Left colon (tissue), 2 donors: ENCODE results near the gene EME2. TPM values are rescaled to one million over a fixed set of nuclear protein-coding genes. Genes with fewer than 3 reads are reported as not detected.
A peak's percentile ranks its signal among the peaks of the same experiment; 100 is the strongest.
"Not testable (repeated sequence)": the region's sequence is repeated elsewhere in the genome, so short reads cannot be mapped to it uniquely, and the experiment has no call there.

Experiments
- ATAC-seq: fragments of 200-7000 bp; cut with Tn5 transposase; one replicate; pipeline ENCODE4 v1.9.1; 2020; ENCODE audit warnings: mild to moderate bottlenecking, moderate library complexity
- DNase-seq, 2 donors: peaks; one replicate each; pipeline ENCODE4 v3.0.0-alpha.2; 2020
- intact Hi-C, 2 donors: fragments of 100-400 bp; cut with DNase I in 1 of 2; cut with micrococcal nuclease in 1 of 2; formaldehyde crosslinking; loops; one replicate each; pipeline versions ENCODE4 v1.11.2 to v1.14.0; 2022; cut with DNase I, micrococcal nuclease
- total RNA-seq, 2 donors: library from RNA; stranded (reverse); fragmentation: NEBNext Ultra II Directional; extraction: Animal tissue kit (Norgen Biotek cat#: 25700); gene quantifications; one replicate each; pipeline ENCODE4 v1.2.1, GENCODE V29; 2021
- donor health status: DM: no; HTN: no; CAD: no.
- donor health status: DM: yes; HTN: yes; CAD: no.

EME2 gene
- total RNA-seq, 2 donors from 2014 or later, result 22.1 to 34.9 TPM

- ATAC-seq (no peak), DNase-seq (no peak)
- intact Hi-C loops, result no loop called here
These were observed 22.5 kb downstream of the EME2 start for GRCh38 chr16:1794908-1795666.

- ATAC-seq, result not testable (repeated sequence)
These were observed 26.7 kb downstream of the EME2 start for GRCh38 chr16:1799263-1799662.

GRCh38 chr16:1800701-1801100 lies 28.1 kb downstream of the EME2 start:
- no peak for ATAC-seq
- no peak for DNase-seq
- intact Hi-C loops, result no loop called here

More at GRCh38 chr16:1799263-1799662, 26.7 kb downstream of the EME2 start:
- intact Hi-C loops, DNase-seq: not testable (repeated sequence)

- ATAC-seq (no peak), DNase-seq (no peak)
- intact Hi-C loops, result no loop called here
These were observed 35.0 kb downstream of the EME2 start for GRCh38 chr16:1807626-1808025.

- DNase-seq (no peak), ATAC-seq (no peak)
- intact Hi-C loops, result no loop called here
These were observed 36.1 kb downstream of the EME2 start for GRCh38 chr16:1808691-1809090.

- intact Hi-C loops, result no loop called here
- ATAC-seq, result peak; percentile 69
- peak in 1 of 2 donors; percentile 44 for DNase-seq
These were observed 36.7 kb downstream of the EME2 start for GRCh38 chr16:1809281-1809801.

- ATAC-seq, result no peak
- DNase-seq, result no peak
- intact Hi-C loops, result no loop called here
These were observed 37.5 kb downstream of the EME2 start for GRCh38 chr16:1810106-1810505.

- intact Hi-C loops, result no loop called here
- DNase-seq, result no peak
- ATAC-seq, result no peak
These were observed 37.9 kb downstream of the EME2 start for GRCh38 chr16:1810536-1810935.

- DNase-seq, result peak in 1 of 2 donors; percentile 79
- ATAC-seq, result peak; percentile 97
- intact Hi-C loops, result no loop called here
These were observed 40.1 kb downstream of the EME2 start for GRCh38 chr16:1812732-1813163.

- intact Hi-C loops, result no loop called here
- ATAC-seq (no peak), DNase-seq (no peak)
These were observed 42.9 kb downstream of the EME2 start for GRCh38 chr16:1815461-1815860.

- DNase-seq (no peak), ATAC-seq (no peak)
- intact Hi-C loops, result no loop called here
These were observed 44.0 kb downstream of the EME2 start for GRCh38 chr16:1816396-1817275.

- ATAC-seq, result no peak
- no peak for DNase-seq
These were observed 44.6 kb downstream of the EME2 start for GRCh38 chr16:1817276-1817589.

GRCh38 chr16:1817716-1818115 lies 45.1 kb downstream of the EME2 start:
- intact Hi-C loops, result no loop called here
- ATAC-seq (no peak), DNase-seq (no peak)

More at GRCh38 chr16:1817276-1817589, 44.6 kb downstream of the EME2 start:
- intact Hi-C loops, result no loop called here

GRCh38 chr16:1818204-1818872 lies 45.7 kb downstream of the EME2 start:
- intact Hi-C loops, result no loop called here
- no peak for DNase-seq
- ATAC-seq, result no peak

GRCh38 chr16:1818873-1819525 lies 46.4 kb downstream of the EME2 start:
- no peak for DNase-seq
- ATAC-seq, result no peak
- intact Hi-C loops, result no loop called here

- intact Hi-C loops, result no loop called here
- DNase-seq (no peak), ATAC-seq (no peak)
These were observed 47.0 kb downstream of the EME2 start for GRCh38 chr16:1819611-1820010.

- no peak for ATAC-seq
- no peak for DNase-seq
- intact Hi-C loops, result no loop called here
These were observed 47.7 kb downstream of the EME2 start for GRCh38 chr16:1820096-1820945.

GRCh38 chr16:1820946-1821290 lies 48.3 kb downstream of the EME2 start:
- DNase-seq (no peak), ATAC-seq (no peak)
- intact Hi-C loops, result no loop called here
